IMR-90 (cell line): ENCODE data around the gene ADAM12. TPM values are rescaled to one million over a fixed set of nuclear protein-coding genes. Genes with fewer than 3 reads are reported as not detected.

ENCODE experiments used
- ATAC-seq: fragments of 200-7000 bp; cut with Tn5 transposase; 2 replicates; pipeline ENCODE4 v1.9.1; 2020; ENCODE audit warnings: low read depth, mild to moderate bottlenecking, moderate library complexity
- BruUV-seq: library from RNA; stranded (reverse); fragments of 400-500 nt; replicated peaks from 2 replicates; lab custom pipeline; 2021; lab: Mats Ljungman, UMichigan
- CTCF ChIA-PET: fragments of 300-600 bp; formaldehyde crosslinking; extraction: SDS; loops from one replicate; lab custom pipeline; 2021; ENCODE audit warnings: antibody characterized with exemption; lab: Yijun Ruan, JAX
- POLR2A ChIA-PET: fragments of 300-600 bp; sonication (Branson Sonifier 250); formaldehyde crosslinking; loops from one replicate; lab custom pipeline; 2022; ENCODE audit warnings: antibody characterized with exemption; ENCODE audit not compliant: unreplicated experiment; lab: Charles Lee
- DNase-seq: peaks from one replicate; pipeline ENCODE4 v3.0.0; 2013
- H2AFZ ChIP-seq: replicated peaks from 2 replicates; pipeline ENCODE3; 2013; ENCODE audit warnings: low read length, mild to moderate bottlenecking; ENCODE audit not compliant: poor library complexity
- H2AK5ac ChIP-seq: 2 replicates; pipeline ENCODE4 v1.6.1; 2013; ENCODE audit warnings: low read depth, low read length, inconsistent platforms
- H2AK9ac ChIP-seq: replicated peaks from 2 replicates; pipeline ENCODE3; 2013; ENCODE audit warnings: mild to moderate bottlenecking, low read depth, low read length, moderate library complexity; ENCODE audit not compliant: poor library complexity
- H2BK120ac ChIP-seq: 2 replicates; pipeline ENCODE4 v1.6.1; 2013; ENCODE audit warnings: low read depth, low read length, inconsistent platforms
- H2BK15ac ChIP-seq: 3 replicates; pipeline ENCODE4 v1.6.1; 2013; ENCODE audit warnings: low read depth, low read length, inconsistent platforms
- H2BK20ac ChIP-seq: 2 replicates; pipeline ENCODE4 v1.6.1; 2013; ENCODE audit warnings: low read depth, mild to moderate bottlenecking, inconsistent platforms, low read length, moderate library complexity
- H2BK5ac ChIP-seq: 2 replicates; pipeline ENCODE4 v1.6.1; 2013; ENCODE audit warnings: mild to moderate bottlenecking, low read depth, low read length, inconsistent platforms; ENCODE audit not compliant: poor library complexity, severe bottlenecking
- H3K14ac ChIP-seq: replicated peaks from 2 replicates; pipeline ENCODE4 v1.6.1; 2013; ENCODE audit warnings: low read depth, low read length, inconsistent platforms
- H3K18ac ChIP-seq: 2 replicates; pipeline ENCODE4 v1.6.1; 2013; ENCODE audit warnings: low read depth, low read length, control low read depth
- H3K23ac ChIP-seq: 2 replicates; pipeline ENCODE4 v1.6.1; 2013; ENCODE audit warnings: low read depth, low read length, inconsistent platforms
- H3K27ac ChIP-seq: 2 replicates; pipeline ENCODE4 v1.5.1; 2013; ENCODE audit warnings: mild to moderate bottlenecking, control low read depth, low read length; ENCODE audit not compliant: insufficient read depth
- H3K27me3 ChIP-seq: 2 replicates; pipeline ENCODE4 v1.6.1; 2013; ENCODE audit warnings: low read length; ENCODE audit not compliant: control insufficient read depth, insufficient read depth
- H3K36me3 ChIP-seq: 2 replicates; pipeline ENCODE4 v1.6.1; 2013; ENCODE audit warnings: low read length, mixed read lengths; ENCODE audit not compliant: control insufficient read depth, insufficient read depth
- H3K4ac ChIP-seq: 2 replicates; pipeline ENCODE4 v1.6.1; 2013; ENCODE audit warnings: low read depth, low read length, inconsistent platforms
- H3K4me1 ChIP-seq: 2 replicates; pipeline ENCODE4 v1.6.1; 2013; ENCODE audit warnings: low read length, mixed read lengths; ENCODE audit not compliant: control insufficient read depth, insufficient read depth
- H3K4me2 ChIP-seq: 2 replicates; pipeline ENCODE4 v1.6.1; 2013; ENCODE audit warnings: low read depth, mild to moderate bottlenecking, control low read depth, low read length, moderate library complexity
- H3K4me3 ChIP-seq: 2 replicates; pipeline ENCODE4 v1.5.1; 2013; ENCODE audit warnings: low read depth, mild to moderate bottlenecking, control low read depth, low read length, moderate library complexity; ENCODE audit not compliant: insufficient read depth
- H3K56ac ChIP-seq: 2 replicates; pipeline ENCODE4 v1.6.1; 2013; ENCODE audit warnings: low read length, inconsistent platforms; ENCODE audit not compliant: insufficient read depth; ENCODE audit errors: extremely low read depth
- H3K79me1 ChIP-seq, 2 experiments: 2 replicates each; pipeline ENCODE4 v1.6.1; 2013; ENCODE audit warnings: low read length in 2 of 2, inconsistent platforms in 1 of 2, low read depth in 1 of 2
- H3K9ac ChIP-seq: 2 replicates; pipeline ENCODE4 v1.6.1; 2013; ENCODE audit warnings: low read depth, low read length, control low read depth
- H3K9me1 ChIP-seq: 2 replicates; pipeline ENCODE4 v1.6.1; 2013; ENCODE audit warnings: low read length, inconsistent platforms; ENCODE audit not compliant: insufficient read depth
- H3K9me3 ChIP-seq: 2 replicates; pipeline ENCODE4 v1.6.1; 2013; ENCODE audit warnings: low read length; ENCODE audit not compliant: control insufficient read depth, insufficient read depth
- H4K20me1 ChIP-seq: 2 replicates; pipeline ENCODE4 v1.6.1; 2013; ENCODE audit warnings: low read length, inconsistent platforms; ENCODE audit not compliant: insufficient read depth
- H4K5ac ChIP-seq: 2 replicates; pipeline ENCODE4 v1.6.1; 2013; ENCODE audit warnings: mild to moderate bottlenecking, low read depth, low read length, control low read depth
- H4K8ac ChIP-seq, 2 experiments: 2 replicates each; pipeline ENCODE4 v1.6.1; 2013; ENCODE audit warnings: low read depth in 2 of 2, low read length in 2 of 2, control low read depth in 1 of 2, inconsistent platforms in 1 of 2
- H4K91ac ChIP-seq: 2 replicates; pipeline ENCODE4 v1.6.1; 2013; ENCODE audit warnings: low read depth, low read length, inconsistent platforms; ENCODE audit not compliant: insufficient read depth
- CEBPB ChIP-seq: IDR thresholded peaks from 2 replicates; pipeline ENCODE4 v1.6.1; 2012; ENCODE audit warnings: low read depth, low read length, improper control_type of control experiment
- CHD1 ChIP-seq: IDR thresholded peaks from 2 replicates; pipeline ENCODE4 v1.6.1; 2012; ENCODE audit warnings: low read depth, low read length, improper control_type of control experiment
- FOS ChIP-seq: fragments of 150-350 bp; IDR thresholded peaks from 2 replicates; pipeline ENCODE4 v1.6.1; 2016; ENCODE audit warnings: low read depth, low read length
- MAZ ChIP-seq: IDR thresholded peaks from 2 replicates; pipeline ENCODE4 v1.6.1; 2012; ENCODE audit warnings: low read depth, mild to moderate bottlenecking, low read length, improper control_type of control experiment, moderate library complexity, borderline replicate concordance
- MXI1 ChIP-seq: IDR thresholded peaks from 2 replicates; pipeline ENCODE4 v1.6.1; 2012; ENCODE audit warnings: low read depth, mild to moderate bottlenecking, low read length, moderate library complexity, borderline replicate concordance
- RCOR1 ChIP-seq: IDR thresholded peaks from 2 replicates; pipeline ENCODE4 v1.6.1; 2012; ENCODE audit warnings: mild to moderate bottlenecking, low read length, improper control_type of control experiment; ENCODE audit not compliant: insufficient replicate concordance
- RFX5 ChIP-seq: IDR thresholded peaks from 2 replicates; pipeline ENCODE4 v1.8.0; 2012; ENCODE audit warnings: low read depth, mild to moderate bottlenecking, low read length, moderate library complexity
- SMC3 ChIP-seq: fragments of 150-350 bp; IDR thresholded peaks from 2 replicates; pipeline ENCODE4 v1.6.1; 2016; ENCODE audit warnings: low read depth, mild to moderate bottlenecking, antibody characterized with exemption, low read length, moderate library complexity
- WGBS, 2 experiments: methylation state at CpG; one replicate each; pipeline versions ENCODE4 v1.1.5 to v1.1.7; 2013; ENCODE audit warnings: missing lambda C conversion rate in 2 of 2; ENCODE audit not compliant: insufficient read length in 1 of 2; ENCODE audit errors: extremely low coverage in 2 of 2; 5-methylcytosine and 5-hydroxymethylcytosine counted together
- dilution Hi-C: fragments of 300-500 bp; cut with HindIII; formaldehyde crosslinking; loops from one replicate; pipeline ENCODE4 v1.14.3; 2018; ENCODE audit warnings: low sequenced_read_pairs; ENCODE audit not compliant: unreplicated experiment
- in situ Hi-C: fragments of 300-500 bp; cut with MboI; formaldehyde crosslinking; loops from 3 replicates; pipeline ENCODE4 v1.14.3; 2019; ENCODE audit warnings: low sequenced_read_pairs, inconsistent platforms, mixed read lengths
- intact Hi-C: fragments of 100-400 bp; cut with micrococcal nuclease; formaldehyde crosslinking; loops from 2 replicates; pipeline ENCODE4 v1.10.0; 2022
- polyA plus RNA-seq, 3 experiments: library from polyadenylated mRNA; depleted of rRNA; stranded (reverse); fragments of >200 nt; gene quantifications; 2 replicates each; pipeline ENCODE4 v1.2.3, GENCODE V29; 2012; ENCODE audit warnings: low replicate concordance in 1 of 3
- total RNA-seq: library from RNA; depleted of rRNA; stranded (reverse); fragments of >200 nt; gene quantifications from 2 replicates; pipeline ENCODE4 v1.2.3, GENCODE V29; 2012
- TF ChIP-seq, protein P1 (sequence below): fragments of 150-350 bp; IDR thresholded peaks from 2 replicates; pipeline ENCODE4 v1.6.1; 2017; ENCODE audit warnings: mild to moderate bottlenecking, antibody characterized with exemption, low read length, low read depth
- TF ChIP-seq, protein P2 (sequence below): conservative IDR thresholded peaks from 2 replicates; pipeline ENCODE4 v1.5.1; 2012; ENCODE audit warnings: mild to moderate bottlenecking, low read depth, low read length, improper control_type of control experiment

The ADAM12 gene
- total and polyA plus RNA-seq, 2 of the 4 experiments (the other 2 are of a cell fraction), result 9.6 to 10.2 TPM

DNA sequence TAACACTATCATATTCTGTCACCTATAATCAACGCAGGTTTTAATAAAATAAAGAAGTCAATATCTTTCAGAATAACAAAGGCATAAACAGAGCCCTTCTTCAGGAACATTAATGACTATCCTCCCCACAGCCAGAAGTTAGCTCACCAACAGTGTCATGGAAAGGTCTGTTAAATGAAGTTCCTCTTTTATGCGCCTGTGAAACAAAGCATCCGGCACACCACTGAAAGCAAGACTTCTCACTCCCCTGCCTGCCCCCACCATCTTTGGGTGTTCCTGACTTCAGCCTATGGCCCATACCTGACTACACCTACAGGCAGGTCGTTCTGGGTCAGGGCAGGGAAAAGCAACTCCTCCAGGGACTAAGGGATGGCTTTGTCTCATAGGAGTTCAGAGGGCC lies 286.5 kb downstream of the ADAM12 start:
- no peak overlapping the region for H3K4me2 ChIP-seq
- H3K4me3 ChIP-seq, result no peak overlapping the region
- 0 out of 2 replicates have a peak overlapping the region, but pooled peaks have one; percentile 15 for H2AK5ac ChIP-seq
- no peak overlapping the region for H3K18ac ChIP-seq
- H4K8ac ChIP-seq, result no peak overlapping the region
- peak overlapping the region; percentile 42 for H2AK9ac ChIP-seq
- ChIA-PET POLR2A (no interaction called here), CTCF (no interaction called here)
- DNase-seq (no peak), ATAC-seq (no peak)
- H4K91ac ChIP-seq, result no peak overlapping the region
- H4K20me1 ChIP-seq, result no peaks in the 10 kb centered on the region; the same call in 1 of the 2 replicates
- H2BK15ac ChIP-seq, result 0 out of 3 replicates have a peak overlapping the region, but pooled peaks have one; percentile 8
- H3K14ac ChIP-seq, result no peak overlapping the region
- no CpG with 5 or more reads among the region's 4 CpGs for WGBS, 2 experiments
- intact Hi-C loops (no loop called here), in situ Hi-C loops (no loop called here), dilution Hi-C loops (no loop called here)
- no peak overlapping the region for H4K5ac ChIP-seq
- no peak overlapping the region for H2BK120ac ChIP-seq
- no peak overlapping the region for H2BK20ac ChIP-seq
- TF ChIP-seq MAZ (no peak), FOS (no peak), RCOR1 (no peak), SMC3 (no peak), CEBPB (no peak), CHD1 (no peak), MXI1 (no peak), RFX5 (no peak)
- TF ChIP-seq, protein P1, sequence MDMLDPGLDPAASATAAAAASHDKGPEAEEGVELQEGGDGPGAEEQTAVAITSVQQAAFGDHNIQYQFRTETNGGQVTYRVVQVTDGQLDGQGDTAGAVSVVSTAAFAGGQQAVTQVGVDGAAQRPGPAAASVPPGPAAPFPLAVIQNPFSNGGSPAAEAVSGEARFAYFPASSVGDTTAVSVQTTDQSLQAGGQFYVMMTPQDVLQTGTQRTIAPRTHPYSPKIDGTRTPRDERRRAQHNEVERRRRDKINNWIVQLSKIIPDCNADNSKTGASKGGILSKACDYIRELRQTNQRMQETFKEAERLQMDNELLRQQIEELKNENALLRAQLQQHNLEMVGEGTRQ, result no peak
- TF ChIP-seq, protein P2, sequence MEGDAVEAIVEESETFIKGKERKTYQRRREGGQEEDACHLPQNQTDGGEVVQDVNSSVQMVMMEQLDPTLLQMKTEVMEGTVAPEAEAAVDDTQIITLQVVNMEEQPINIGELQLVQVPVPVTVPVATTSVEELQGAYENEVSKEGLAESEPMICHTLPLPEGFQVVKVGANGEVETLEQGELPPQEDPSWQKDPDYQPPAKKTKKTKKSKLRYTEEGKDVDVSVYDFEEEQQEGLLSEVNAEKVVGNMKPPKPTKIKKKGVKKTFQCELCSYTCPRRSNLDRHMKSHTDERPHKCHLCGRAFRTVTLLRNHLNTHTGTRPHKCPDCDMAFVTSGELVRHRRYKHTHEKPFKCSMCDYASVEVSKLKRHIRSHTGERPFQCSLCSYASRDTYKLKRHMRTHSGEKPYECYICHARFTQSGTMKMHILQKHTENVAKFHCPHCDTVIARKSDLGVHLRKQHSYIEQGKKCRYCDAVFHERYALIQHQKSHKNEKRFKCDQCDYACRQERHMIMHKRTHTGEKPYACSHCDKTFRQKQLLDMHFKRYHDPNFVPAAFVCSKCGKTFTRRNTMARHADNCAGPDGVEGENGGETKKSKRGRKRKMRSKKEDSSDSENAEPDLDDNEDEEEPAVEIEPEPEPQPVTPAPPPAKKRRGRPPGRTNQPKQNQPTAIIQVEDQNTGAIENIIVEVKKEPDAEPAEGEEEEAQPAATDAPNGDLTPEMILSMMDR, result no peak
- H3K27me3 ChIP-seq, result no peaks in the 10 kb centered on the region
- H3K56ac ChIP-seq, result no peak overlapping the region
- no peaks in the 10 kb centered on the region for H3K79me1 ChIP-seq
- H3K27ac ChIP-seq, result no peak overlapping the region
- H3K4ac ChIP-seq, result no peak overlapping the region
- no peak overlapping the region for H3K23ac ChIP-seq
- no peak overlapping the region for H2BK5ac ChIP-seq
- H3K9ac ChIP-seq, result no peak overlapping the region
- H2AFZ ChIP-seq, result no peak overlapping the region
- H3K36me3 ChIP-seq, result no peaks in the 10 kb centered on the region
- no peaks in the 10 kb centered on the region for H3K9me1 ChIP-seq
- no peaks in the 10 kb centered on the region for H3K9me3 ChIP-seq
- 0 out of 2 replicates have a peak, but pooled peaks cover 2% of the 10 kb centered on the region for H3K4me1 ChIP-seq
- no TSS peak for BruUV-seq
